SU-DHL-6 (cell line): ENCODE results near the gene MAP6D1.

Source experiments
- H2AFZ ChIP-seq: fragments of 200-600 bp; sonication (generic); 2 replicates; pipeline ENCODE4 v1.6.1; 2014; ENCODE audit warnings: low read depth, mild to moderate bottlenecking, moderate library complexity, mixed read lengths, antibody characterized with exemption, low read length; ENCODE audit not compliant: severe bottlenecking
- H3F3A ChIP-seq: fragments of 200-600 bp; shearing (Covaris generic); 2 replicates; pipeline ENCODE4 v1.6.0; 2016; ENCODE audit warnings: antibody characterized with exemption, mild to moderate bottlenecking; ENCODE audit not compliant: insufficient read depth
- H3K27ac ChIP-seq: fragments of 200-600 bp; sonication (generic); 2 replicates; pipeline ENCODE4 v1.5.1; 2016; ENCODE audit warnings: low read depth, mild to moderate bottlenecking, low read length, moderate library complexity, mixed read lengths
- H3K27me3 ChIP-seq: fragments of 200-600 bp; sonication (generic), shearing (Covaris generic); 2 replicates; pipeline ENCODE4 v1.6.0; 2014; ENCODE audit warnings: mild to moderate bottlenecking, low read length
- H3K36me3 ChIP-seq: fragments of 200-600 bp; sonication (generic); 2 replicates; pipeline ENCODE4 v1.6.1; 2014; ENCODE audit warnings: mild to moderate bottlenecking, low read length, mixed read lengths
- H3K4me2 ChIP-seq: fragments of 300-600, 200-600 bp; shearing (Covaris generic), sonication (generic); 2 replicates; pipeline ENCODE4 v1.6.0; 2014; ENCODE audit warnings: low read length, low read depth, mild to moderate bottlenecking; ENCODE audit not compliant: poor library complexity, severe bottlenecking
- H3K4me3 ChIP-seq: fragments of 200-600 bp; sonication (generic); 2 replicates; pipeline ENCODE4 v1.5.1; 2014; ENCODE audit warnings: antibody characterized with exemption, low read length, mild to moderate bottlenecking, mixed read lengths; ENCODE audit not compliant: insufficient read depth, poor library complexity, severe bottlenecking
- H3K79me2 ChIP-seq: fragments of 200-600 bp; sonication (generic); 2 replicates; pipeline ENCODE4 v1.6.1; 2014; ENCODE audit warnings: mild to moderate bottlenecking, low read length, moderate library complexity; ENCODE audit not compliant: insufficient read depth
- H3K9ac ChIP-seq: fragments of 200-600 bp; sonication (generic); 2 replicates; pipeline ENCODE4 v1.7.0; 2014; ENCODE audit warnings: mild to moderate bottlenecking, low read length
- H3K9me2 ChIP-seq: fragments of 200-600 bp; sonication (generic); replicated peaks from 2 replicates; pipeline ENCODE4 v1.6.1; 2014; ENCODE audit warnings: low read length; ENCODE audit not compliant: insufficient read depth
- H3K9me3 ChIP-seq: fragments of 200-600 bp; sonication (generic); 2 replicates; pipeline ENCODE4 v1.6.1; 2014; ENCODE audit warnings: low read length, mixed read lengths; ENCODE audit not compliant: insufficient read depth
- H4K20me1 ChIP-seq: fragments of 200-600 bp; sonication (generic); 2 replicates; pipeline ENCODE4 v1.6.1; 2014; ENCODE audit warnings: low read depth, mild to moderate bottlenecking, antibody characterized with exemption, low read length, moderate library complexity, mixed read lengths
- CTCF ChIP-seq: fragments of 200-600 bp; sonication (generic); IDR thresholded peaks from one replicate; pipeline ENCODE4 v1.5.1; 2017; ENCODE audit warnings: antibody characterized with exemption, mild to moderate bottlenecking, low read length, moderate library complexity; ENCODE audit not compliant: insufficient read depth, poor library complexity, severe bottlenecking
- EZH2phosphoT487 ChIP-seq: fragments of 200-600 bp; sonication (generic), shearing (Covaris generic); conservative IDR thresholded peaks from 2 replicates; pipeline ENCODE4 v1.6.1; 2018; ENCODE audit warnings: mild to moderate bottlenecking, antibody characterized with exemption, low read length, moderate library complexity, mixed read lengths

Gene MAP6D1

DNA sequence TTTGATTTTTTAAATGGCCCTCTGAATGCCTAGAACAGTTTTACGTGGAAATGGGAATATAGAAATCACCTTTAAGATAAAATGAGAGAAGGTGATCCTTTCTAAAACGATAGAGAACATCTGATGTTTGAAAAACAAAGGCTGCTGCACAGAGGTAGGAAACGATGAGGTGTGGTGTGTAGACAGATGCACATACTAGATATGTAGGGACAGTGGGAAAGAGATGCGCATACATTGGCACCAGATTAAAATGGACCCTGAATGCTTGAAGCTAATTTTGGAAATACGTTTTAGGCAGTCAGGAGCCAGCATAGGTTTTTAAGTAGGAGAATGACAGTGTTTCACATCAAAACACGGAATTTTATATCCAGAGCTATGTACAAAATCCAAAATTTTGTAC lies 29.0 kb downstream of the MAP6D1 start:
- TF ChIP-seq CTCF (no peak), EZH2phosphoT487 (no peak)
- peaks cover 26% of the 10 kb centered on the region; the same call in 1 of the 2 replicates for H3K36me3 ChIP-seq
- no peak overlapping the region for H3K27ac ChIP-seq
- H2AFZ ChIP-seq, result no peak overlapping the region
- H4K20me1 ChIP-seq, result no peaks in the 10 kb centered on the region
- H3K4me2 ChIP-seq, result no peak overlapping the region
- H3K4me3 ChIP-seq, result no peak overlapping the region
- H3K27me3 ChIP-seq, result no peaks in the 10 kb centered on the region
- no peaks in the 10 kb centered on the region for H3F3A ChIP-seq
- no peaks in the 10 kb centered on the region for H3K79me2 ChIP-seq
- H3K9ac ChIP-seq, result no peak overlapping the region
- no peaks in the 10 kb centered on the region for H3K9me3 ChIP-seq
- H3K9me2 ChIP-seq, result no peaks in the 10 kb centered on the region

GRCh38 chr3:183794452-183794851 lies 30.9 kb downstream of the MAP6D1 start:
- 0 out of 2 replicates have a peak, but pooled peaks cover 4% of the 10 kb centered on the region for H3K79me2 ChIP-seq
- H4K20me1 ChIP-seq, result no peaks in the 10 kb centered on the region
- no peaks in the 10 kb centered on the region for H3K9me2 ChIP-seq
- no peak overlapping the region for H3K27ac ChIP-seq
- H3K4me2 ChIP-seq, result no peak overlapping the region
- no peak overlapping the region for H3K4me3 ChIP-seq
- TF ChIP-seq CTCF, result no peak
- no peak for TF ChIP-seq EZH2phosphoT487
- no peaks in the 10 kb centered on the region for H3K27me3 ChIP-seq
- H3K9ac ChIP-seq, result no peak overlapping the region
- no peak overlapping the region for H2AFZ ChIP-seq
- peaks cover 23% of the 10 kb centered on the region; the same call in 1 of the 2 replicates for H3K36me3 ChIP-seq
- H3K9me3 ChIP-seq, result no peaks in the 10 kb centered on the region
- H3F3A ChIP-seq, result no peaks in the 10 kb centered on the region

- H3K9me3 ChIP-seq, result no peaks in the 10 kb centered on the region
- no peak overlapping the region for H3K27ac ChIP-seq
- H3K36me3 ChIP-seq, result peaks cover 20% of the 10 kb centered on the region; the same call in 1 of the 2 replicates
- H3F3A ChIP-seq, result no peaks in the 10 kb centered on the region
- no peaks in the 10 kb centered on the region for H3K9me2 ChIP-seq
- no peak overlapping the region for H3K4me3 ChIP-seq
- no peaks in the 10 kb centered on the region for H4K20me1 ChIP-seq
- no peak overlapping the region for H3K4me2 ChIP-seq
- no peaks in the 10 kb centered on the region for H3K27me3 ChIP-seq
- peaks cover 11% of the 10 kb centered on the region; the same call in 1 of the 2 replicates for H3K79me2 ChIP-seq
- TF ChIP-seq EZH2phosphoT487 (no peak), CTCF (no peak)
- H3K9ac ChIP-seq, result no peak overlapping the region
- no peak overlapping the region for H2AFZ ChIP-seq
Measured at GRCh38 chr3:183792976-183793375, 32.4 kb downstream of the MAP6D1 start.
